ENCODE results near the gene TNP1.

DNA sequence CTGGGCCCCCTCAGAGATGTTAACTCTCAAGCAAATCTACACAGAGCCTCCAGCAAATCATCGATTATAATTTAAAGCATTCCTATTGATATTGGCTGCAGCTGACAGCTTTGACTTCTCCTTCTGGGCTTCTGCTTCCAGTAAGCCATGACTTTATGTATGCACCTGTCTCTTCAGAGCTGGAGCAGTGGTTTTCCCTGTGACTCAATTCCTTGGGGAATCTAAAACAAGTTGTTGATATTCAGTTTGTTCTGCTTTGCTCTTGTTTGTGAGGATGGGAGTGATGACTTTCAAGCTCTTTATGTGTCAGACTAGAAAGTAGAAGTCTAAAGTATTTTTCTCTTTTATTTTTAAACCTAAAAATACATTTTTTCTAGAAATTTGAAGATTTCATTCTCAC lies 45.1 kb upstream of the TNP1 start:
- TF ChIP-seq POLR2AphosphoS5 (IDR thresholded peaks at IDR 0.05) (no peak), EP300 (IDR thresholded peaks at IDR 0.05) (no peak), POLR2A (IDR thresholded peaks at IDR 0.05) (no peak)
- TF ChIP-seq, protein P1, sequence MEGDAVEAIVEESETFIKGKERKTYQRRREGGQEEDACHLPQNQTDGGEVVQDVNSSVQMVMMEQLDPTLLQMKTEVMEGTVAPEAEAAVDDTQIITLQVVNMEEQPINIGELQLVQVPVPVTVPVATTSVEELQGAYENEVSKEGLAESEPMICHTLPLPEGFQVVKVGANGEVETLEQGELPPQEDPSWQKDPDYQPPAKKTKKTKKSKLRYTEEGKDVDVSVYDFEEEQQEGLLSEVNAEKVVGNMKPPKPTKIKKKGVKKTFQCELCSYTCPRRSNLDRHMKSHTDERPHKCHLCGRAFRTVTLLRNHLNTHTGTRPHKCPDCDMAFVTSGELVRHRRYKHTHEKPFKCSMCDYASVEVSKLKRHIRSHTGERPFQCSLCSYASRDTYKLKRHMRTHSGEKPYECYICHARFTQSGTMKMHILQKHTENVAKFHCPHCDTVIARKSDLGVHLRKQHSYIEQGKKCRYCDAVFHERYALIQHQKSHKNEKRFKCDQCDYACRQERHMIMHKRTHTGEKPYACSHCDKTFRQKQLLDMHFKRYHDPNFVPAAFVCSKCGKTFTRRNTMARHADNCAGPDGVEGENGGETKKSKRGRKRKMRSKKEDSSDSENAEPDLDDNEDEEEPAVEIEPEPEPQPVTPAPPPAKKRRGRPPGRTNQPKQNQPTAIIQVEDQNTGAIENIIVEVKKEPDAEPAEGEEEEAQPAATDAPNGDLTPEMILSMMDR (IDR thresholded peaks at IDR 0.05), result no peak
